Heart right ventricle (tissue), 16 donors: Measurements from ENCODE around the gene IGSF22. TPM values are rescaled to one million over a fixed set of nuclear protein-coding genes. Genes with fewer than 3 reads are reported as not detected.

Experiments
- ATAC-seq, 8 donors: fragments of 200-7000 bp; cut with Tn5 transposase; one replicate each; pipeline ENCODE4 v1.9.1; 2020; ENCODE audit warnings: mild to moderate bottlenecking in 8 of 8, moderate library complexity in 8 of 8, moderate number of reproducible peaks in 1 of 8
- DNase-seq, 2 donors: peaks; one replicate each; pipeline ENCODE4 v3.0.0-alpha.2; 2020
- H3K27ac ChIP-seq, 10 donors: fragments of 200-600 bp; sonication (generic) in 2 of 10; one replicate each; pipeline versions ENCODE4 v1.5.0 to v1.8.0; 2020 to 2022; ENCODE audit warnings: mild to moderate bottlenecking in 3 of 10
- H3K27me3 ChIP-seq, 7 donors: fragments of 200-600 bp; one replicate each; pipeline ENCODE4 v1.8.0; 2021 to 2022; ENCODE audit warnings: mild to moderate bottlenecking in 2 of 7
- H3K36me3 ChIP-seq, 9 donors: fragments of 200-600 bp; sonication (generic) in 1 of 9; one replicate each; pipeline versions ENCODE4 v1.5.0 to v1.8.0; 2020 to 2022; ENCODE audit warnings: mild to moderate bottlenecking in 2 of 9
- H3K4me1 ChIP-seq, 9 donors: fragments of 200-600 bp; sonication (generic) in 1 of 9; one replicate each; pipeline versions ENCODE4 v1.5.0 to v1.8.0; 2020 to 2022; ENCODE audit warnings: mild to moderate bottlenecking in 4 of 9
- H3K4me3 ChIP-seq, 10 donors: fragments of 200-600 bp; sonication (generic) in 2 of 10; one replicate each; pipeline versions ENCODE4 v1.5.0 to v1.8.0; 2020 to 2022; ENCODE audit warnings: mild to moderate bottlenecking in 7 of 10, moderate library complexity in 2 of 10
- H3K9me3 ChIP-seq, 11 donors: fragments of 200-600 bp in 10 of 11; sonication (generic) in 2 of 11; one replicate each; pipeline versions ENCODE4 v1.5.0 to v1.8.0; 2013 to 2022; ENCODE audit warnings: mild to moderate bottlenecking in 2 of 11, control low read depth in 1 of 11, moderate library complexity in 1 of 11
- WGBS, 2 donors: extraction: QIAGEN DNeasy Blood & Tissue Kit; methylation state at CpG; one replicate each; pipeline ENCODE4 v1.1.7; 2013; ENCODE audit warnings: inconsistent platforms in 1 of 2; 5-methylcytosine and 5-hydroxymethylcytosine counted together
- intact Hi-C, 10 donors: fragments of 100-400 bp; cut with DNase I; formaldehyde crosslinking; loops; one replicate each; pipeline versions ENCODE4 v1.11.1 to v1.14.2; 2022
- polyA plus RNA-seq, 2 donors: library from polyadenylated mRNA; stranded (reverse); fragments of 200-250 nt; gene quantifications; one replicate each; pipeline ENCODE4 v1.2.3, GENCODE V29; 2013
- total RNA-seq, 10 donors: library from RNA; stranded (reverse); fragmentation: NEBNext Ultra II Directional in 3 of 10; extraction: Animal tissue kit (Norgen Biotek cat#: 25700) in 3 of 10; gene quantifications; one replicate each; pipeline versions ENCODE4 v1.2.1 to v1.2.4, GENCODE V29; 2021 to 2023
- TF ChIP-seq, protein P1 (sequence below), 9 donors: fragments of 200-600 bp; sonication (generic) in 2 of 9; IDR thresholded peaks; one replicate each; pipeline versions ENCODE4 v1.5.0 to v1.8.0; 2021 to 2022; ENCODE audit warnings: antibody characterized with exemption in 9 of 9, mild to moderate bottlenecking in 5 of 9, moderate library complexity in 1 of 9
- donor health status: Arrhythmogenic right ventricular cardiomyopathy.
- donor health status: ischemic (EF 13 %, LVEDD 7.1; RV severe dilation, severe dysfunction).
- donor health status: healthy with polysubstance abuse.
- donor health status: DM: no; HTN: yes; CAD: no.
- donor health status: DM: no; HTN: no; CAD: no.
- donor health status: ischemic (EF 25% LVEDD 6.9; RV normal size, moderate dysfunction).
- donor health status: ischemic (EF 25% LVEDD 5.7; RV mildly dilated, moderate dysfunction).
- donor health status: healthy.
- donor health status: DM: yes; HTN: yes; CAD: no.
- donor health status: Ischemic cardiomyopathy.
- donor health status: ischemic (EF 35%, LVEDD 5.7; RV mildly dilated, moderate dysfunction).
- donor health status: nonischemic (EF 11% LVEDD 7.7; RV severe dilation, severe dysfunction).
- donor health status: DM: yes; HTN: yes; CAD: no.
- donor health status: PGD.
- donor health status: ischemic (EF 29% LVEDD 5.4; RV normal size, mild dysfunction).
- donor health status: nonischemic (EF 23%, LVEDD 6.1; RV moderate dilation, normal function).

IGSF22 gene
- total and polyA plus RNA-seq, 12 donors, result 0.18 to 1.3 (median 0.62) TPM; not detected in 1

DNA sequence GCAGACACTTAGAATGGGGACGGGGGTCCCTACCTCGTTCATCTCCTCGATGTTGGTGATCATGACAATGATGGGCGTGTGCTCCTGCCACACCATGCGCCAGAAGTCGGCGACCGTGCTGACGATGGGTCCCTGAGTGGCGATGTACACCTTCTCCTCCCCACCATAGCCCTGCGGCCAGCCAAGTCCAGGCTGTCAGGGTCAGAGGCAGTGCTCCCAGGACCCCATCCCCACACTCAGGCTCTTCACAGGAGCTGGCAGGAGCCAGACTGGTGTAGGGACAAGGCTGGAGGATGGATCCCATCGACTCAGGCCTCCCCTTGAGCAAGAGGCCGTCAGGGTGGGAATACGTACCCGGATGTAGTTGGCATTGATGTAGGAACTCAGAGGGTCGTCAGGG is 7.2 kb upstream of the IGSF22 start:
- intact Hi-C loops, result loop anchor here in 7 of 10 donors (5.0 to 10.0 kb wide), 6 partner anchors 146 to 618 kb away; partner anchors contain the start of gene UEVLD (in 2 of the 7)
- H3K27ac ChIP-seq, result no peak overlapping the region
- H3K4me3 ChIP-seq, result no peak overlapping the region
- TF ChIP-seq, protein P1, sequence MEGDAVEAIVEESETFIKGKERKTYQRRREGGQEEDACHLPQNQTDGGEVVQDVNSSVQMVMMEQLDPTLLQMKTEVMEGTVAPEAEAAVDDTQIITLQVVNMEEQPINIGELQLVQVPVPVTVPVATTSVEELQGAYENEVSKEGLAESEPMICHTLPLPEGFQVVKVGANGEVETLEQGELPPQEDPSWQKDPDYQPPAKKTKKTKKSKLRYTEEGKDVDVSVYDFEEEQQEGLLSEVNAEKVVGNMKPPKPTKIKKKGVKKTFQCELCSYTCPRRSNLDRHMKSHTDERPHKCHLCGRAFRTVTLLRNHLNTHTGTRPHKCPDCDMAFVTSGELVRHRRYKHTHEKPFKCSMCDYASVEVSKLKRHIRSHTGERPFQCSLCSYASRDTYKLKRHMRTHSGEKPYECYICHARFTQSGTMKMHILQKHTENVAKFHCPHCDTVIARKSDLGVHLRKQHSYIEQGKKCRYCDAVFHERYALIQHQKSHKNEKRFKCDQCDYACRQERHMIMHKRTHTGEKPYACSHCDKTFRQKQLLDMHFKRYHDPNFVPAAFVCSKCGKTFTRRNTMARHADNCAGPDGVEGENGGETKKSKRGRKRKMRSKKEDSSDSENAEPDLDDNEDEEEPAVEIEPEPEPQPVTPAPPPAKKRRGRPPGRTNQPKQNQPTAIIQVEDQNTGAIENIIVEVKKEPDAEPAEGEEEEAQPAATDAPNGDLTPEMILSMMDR (IDR thresholded peaks at IDR 0.05), result no peak
- no peak for ATAC-seq
- H3K27me3 ChIP-seq, result peaks cover 0 to 9% (median 0%) of the 10 kb centered on the region in 7 donors
- no peaks in the 10 kb centered on the region for H3K9me3 ChIP-seq
- peaks cover 0 to 4% (median 0%) of the 10 kb centered on the region in 9 donors for H3K4me1 ChIP-seq
- no peak for DNase-seq
- WGBS, 2 donors, result 89 to 90% methylated on average over 16 of the region's 16 CpGs
- H3K36me3 ChIP-seq, result peaks cover 0 to 4% (median 0%) of the 10 kb centered on the region in 9 donors

DNA sequence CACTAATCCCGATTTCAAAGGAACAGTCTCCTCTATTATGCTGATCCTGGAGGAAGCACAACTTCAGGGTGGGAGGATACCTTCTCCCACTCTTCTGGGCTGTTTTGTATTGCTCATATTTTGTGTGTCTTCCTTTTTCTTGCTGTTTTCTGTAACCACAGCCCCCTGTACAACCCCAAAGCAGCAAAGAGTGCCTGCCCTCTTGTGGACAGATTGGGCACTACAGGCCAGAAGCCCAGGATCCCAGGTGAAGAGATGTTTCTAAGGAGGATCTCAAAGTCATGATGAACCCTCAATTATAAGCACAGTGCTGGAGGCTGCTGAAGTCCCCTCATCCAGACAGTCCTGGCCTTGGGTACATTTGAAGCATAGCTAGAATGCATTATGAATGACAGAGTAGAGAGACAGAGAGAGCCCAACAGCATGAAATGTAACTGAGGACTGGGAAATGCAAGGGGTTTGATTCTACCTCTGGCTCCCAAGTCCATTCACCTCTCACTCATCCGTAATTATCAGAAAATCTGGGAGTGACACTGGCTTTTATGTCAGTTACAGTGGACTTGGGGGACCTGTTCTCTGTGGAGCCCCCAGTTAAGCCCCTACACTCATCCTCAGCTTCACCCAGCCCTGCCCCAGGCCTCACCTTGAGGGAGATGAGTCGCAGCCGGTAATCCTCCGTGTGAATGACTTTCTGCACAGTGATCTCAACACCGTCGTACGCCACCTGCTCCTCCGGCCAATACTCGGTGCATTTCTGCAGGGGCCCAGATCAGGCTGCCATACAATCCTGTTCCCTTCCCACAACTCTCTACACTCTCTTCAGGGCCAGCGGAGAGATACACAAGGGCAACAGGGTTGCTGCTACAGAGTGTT is 6.2 kb upstream of the IGSF22 start:
- ATAC-seq (peak in 6 of 8 donors; percentile 45 to 67 (median 56)), DNase-seq (peak; percentile 23 to 48)
- Histone ChIP-seq H3K36me3 (peaks cover 0 to 4% (median 0%) of the 10 kb centered on the region in 9 donors), H3K4me3 (no peak overlapping the region), H3K27me3 (peaks cover 0 to 9% (median 0%) of the 10 kb centered on the region in 7 donors), H3K27ac (no peak overlapping the region), H3K9me3 (no peaks in the 10 kb centered on the region), H3K4me1 (peaks cover 0 to 8% (median 0%) of the 10 kb centered on the region in 9 donors)
- WGBS, 2 donors, result 72 to 74% methylated on average over 11 of the region's 11 CpGs
- intact Hi-C loops, result loop anchor here in 7 of 10 donors (5.0 to 10.0 kb wide), 6 partner anchors 145 to 617 kb away; partner anchors contain the start of gene UEVLD (in 2 of the 7)
- TF ChIP-seq, protein P1 (IDR thresholded peaks at IDR 0.05), result peak; percentile 94 to 98 (median 95)

DNA sequence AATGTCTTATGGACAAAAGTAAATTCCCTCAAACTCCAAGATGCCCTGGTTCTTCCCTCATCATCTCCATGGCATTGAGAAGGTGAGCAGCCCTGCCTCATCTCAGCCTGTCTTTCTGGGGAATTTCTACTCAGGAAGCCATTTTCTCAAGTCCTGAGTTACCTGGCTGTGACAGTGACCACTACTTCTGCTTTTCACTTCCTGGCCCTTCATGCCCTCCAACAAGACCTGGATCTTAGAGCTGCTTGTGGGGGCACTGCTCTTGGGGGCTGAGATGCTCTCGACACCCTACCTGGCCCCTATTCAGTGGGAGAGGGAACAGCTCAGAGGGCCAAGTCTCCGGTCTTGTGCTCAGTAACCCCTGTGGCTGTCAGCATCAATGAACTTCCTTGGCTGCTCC is 5.5 kb upstream of the IGSF22 start:
- Histone ChIP-seq H3K4me3 (no peak overlapping the region), H3K9me3 (no peaks in the 10 kb centered on the region), H3K27ac (no peak overlapping the region), H3K4me1 (peaks cover 0 to 8% (median 0%) of the 10 kb centered on the region in 9 donors), H3K36me3 (peaks cover 0 to 4% (median 0%) of the 10 kb centered on the region in 9 donors), H3K27me3 (peaks cover 0 to 7% (median 0%) of the 10 kb centered on the region in 7 donors)
- DNase-seq (no peak), ATAC-seq (no peak)
- intact Hi-C loops, result loop anchor here in 7 of 10 donors (5.0 to 10.0 kb wide), 6 partner anchors 144 to 617 kb away; partner anchors contain the start of gene UEVLD (in 2 of the 7)
- WGBS, 2 donors, result 91 to 95% methylated on average over 2 of the region's 2 CpGs
- TF ChIP-seq, protein P1 (IDR thresholded peaks at IDR 0.05), result no peak

GRCh38 chr11:18730020-18730419 is 4.0 kb upstream of the IGSF22 start:
- no peak for ATAC-seq
- peaks cover 0 to 8% (median 0%) of the 10 kb centered on the region in 9 donors for H3K4me1 ChIP-seq
- intact Hi-C loops, result loop anchor here in 7 of 10 donors (5.0 to 10.0 kb wide), 6 partner anchors 143 to 615 kb away; partner anchors contain the start of gene UEVLD (in 2 of the 7)
- H3K4me3 ChIP-seq, result no peak overlapping the region
- H3K27ac ChIP-seq, result no peak overlapping the region
- TF ChIP-seq, protein P1 (IDR thresholded peaks at IDR 0.05), result no peak
- 87% methylated on average over 9 of the region's 9 CpGs for WGBS, 2 donors
- H3K9me3 ChIP-seq, result no peaks in the 10 kb centered on the region
- DNase-seq, result no peak
- no peaks in the 10 kb centered on the region for H3K27me3 ChIP-seq
- H3K36me3 ChIP-seq, result peaks cover 0 to 4% (median 0%) of the 10 kb centered on the region in 9 donors
